ENCODE data around the gene STXBP3.

The STXBP3 gene

DNA sequence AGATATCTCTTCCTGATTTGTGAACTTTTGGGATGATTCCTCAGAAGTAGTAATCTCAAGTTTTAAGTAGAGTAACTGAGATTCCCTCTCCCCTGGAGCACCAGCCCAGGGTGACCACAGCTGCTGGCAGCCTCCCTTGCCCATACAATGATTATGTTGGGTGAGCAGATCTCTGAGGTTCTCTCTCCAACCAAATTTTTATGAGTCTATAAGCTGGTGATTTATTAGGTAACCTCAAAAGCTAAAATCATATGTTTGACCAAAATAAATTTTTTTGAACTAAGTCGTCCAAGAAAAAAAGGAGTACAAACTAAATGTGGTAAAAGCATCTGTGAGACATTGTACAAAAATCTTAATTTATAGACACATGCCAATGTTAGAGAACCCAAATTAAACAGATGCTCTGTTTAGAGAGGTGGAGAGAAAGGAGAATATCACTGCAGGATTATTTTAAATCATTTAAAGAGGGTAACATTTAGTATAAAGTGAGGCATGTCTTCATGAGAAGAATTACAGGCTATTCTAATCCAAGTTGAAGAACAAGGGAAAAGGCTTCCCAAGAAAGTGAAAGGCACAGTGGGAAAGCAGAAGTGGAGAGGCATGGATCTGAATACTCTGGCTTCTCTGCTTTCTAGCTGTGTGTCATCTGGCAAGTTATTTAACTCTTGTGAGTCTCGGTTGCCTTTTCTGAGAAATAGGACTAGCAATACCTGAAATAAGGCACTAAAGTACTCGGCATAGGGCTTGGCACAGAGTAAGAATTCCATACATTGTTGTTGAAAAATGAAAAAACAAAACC is 107.9 kb downstream of the STXBP3 start:
- DNase-seq (ENCODE audit: low read depth) = no peak
- H3K4me3 ChIP-seq (ENCODE audit: control insufficient read depth, low read depth, low read length) = no peak overlapping the region
- TF ChIP-seq, protein P1, sequence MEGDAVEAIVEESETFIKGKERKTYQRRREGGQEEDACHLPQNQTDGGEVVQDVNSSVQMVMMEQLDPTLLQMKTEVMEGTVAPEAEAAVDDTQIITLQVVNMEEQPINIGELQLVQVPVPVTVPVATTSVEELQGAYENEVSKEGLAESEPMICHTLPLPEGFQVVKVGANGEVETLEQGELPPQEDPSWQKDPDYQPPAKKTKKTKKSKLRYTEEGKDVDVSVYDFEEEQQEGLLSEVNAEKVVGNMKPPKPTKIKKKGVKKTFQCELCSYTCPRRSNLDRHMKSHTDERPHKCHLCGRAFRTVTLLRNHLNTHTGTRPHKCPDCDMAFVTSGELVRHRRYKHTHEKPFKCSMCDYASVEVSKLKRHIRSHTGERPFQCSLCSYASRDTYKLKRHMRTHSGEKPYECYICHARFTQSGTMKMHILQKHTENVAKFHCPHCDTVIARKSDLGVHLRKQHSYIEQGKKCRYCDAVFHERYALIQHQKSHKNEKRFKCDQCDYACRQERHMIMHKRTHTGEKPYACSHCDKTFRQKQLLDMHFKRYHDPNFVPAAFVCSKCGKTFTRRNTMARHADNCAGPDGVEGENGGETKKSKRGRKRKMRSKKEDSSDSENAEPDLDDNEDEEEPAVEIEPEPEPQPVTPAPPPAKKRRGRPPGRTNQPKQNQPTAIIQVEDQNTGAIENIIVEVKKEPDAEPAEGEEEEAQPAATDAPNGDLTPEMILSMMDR (IDR thresholded peaks at IDR 0.05; ENCODE audit: control insufficient read depth, insufficient read depth, low read depth, low read length, missing control alignments) = no peak

DNA sequence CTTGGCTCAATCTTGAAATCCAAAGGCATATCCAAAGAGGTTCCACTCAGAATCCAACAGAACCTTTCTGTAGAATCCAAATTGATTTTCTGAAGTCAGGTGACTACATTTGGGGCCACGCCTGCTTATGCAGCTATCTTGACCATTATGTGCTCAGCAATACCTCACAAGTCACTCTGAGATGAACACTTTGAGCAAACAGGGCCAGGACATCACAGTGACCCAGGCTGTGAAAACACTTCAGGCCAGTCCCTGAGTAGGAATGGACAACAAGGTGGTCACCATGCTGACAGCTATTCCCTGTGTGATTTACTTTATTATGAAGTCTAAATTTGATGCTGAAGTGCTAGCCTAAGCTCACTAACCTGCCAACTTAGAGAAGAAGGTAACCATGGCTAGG is 110.5 kb downstream of the STXBP3 start, which contains the start of gene AKNAD1:
AKNAD1 (minus strand) TSS at position 101 of the 400 bp plus-strand sequence. CDS start 4,430 bp downstream, outside the sequence.
- DNase-seq (ENCODE audit: low read depth) = no peak
- TF ChIP-seq, protein P1 (IDR thresholded peaks at IDR 0.05; ENCODE audit: control insufficient read depth, insufficient read depth, low read depth, low read length, missing control alignments) = no peak

DNA sequence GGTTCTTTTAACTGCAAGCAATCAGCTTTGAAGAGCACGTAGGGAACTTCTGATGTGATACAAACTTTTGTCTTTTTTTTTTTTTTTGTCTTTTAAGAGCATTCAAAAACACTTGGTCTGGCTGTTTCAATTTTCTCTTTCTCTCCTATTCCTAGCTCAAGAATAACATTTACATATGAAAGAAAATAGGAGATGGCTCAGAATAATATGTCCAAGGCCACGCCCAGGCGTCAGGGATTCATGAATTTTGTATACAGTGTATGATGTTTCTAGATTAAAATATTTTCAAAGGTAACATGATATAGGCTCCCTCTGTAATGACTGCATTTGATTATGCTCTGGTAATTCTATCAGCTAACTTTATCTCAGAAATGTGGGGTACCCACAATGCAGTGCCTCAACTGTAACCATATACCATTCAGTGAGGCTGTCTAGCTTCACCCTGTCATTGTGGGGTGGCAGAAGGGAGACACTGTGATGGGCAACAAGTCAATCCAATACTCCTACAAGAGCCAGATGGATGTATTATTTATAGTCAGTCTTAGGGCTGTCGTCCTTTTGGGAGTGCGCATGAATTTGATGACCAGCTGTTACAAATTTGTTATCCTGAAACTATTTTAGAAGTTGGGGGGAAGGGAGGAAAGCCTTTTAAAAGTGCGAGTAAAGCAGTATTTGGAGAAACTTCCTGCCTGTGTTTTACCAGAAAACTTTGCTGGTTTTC is 111.9 kb downstream of the STXBP3 start:
- TF ChIP-seq, protein P1 (IDR thresholded peaks at IDR 0.05; ENCODE audit: control insufficient read depth, insufficient read depth, low read depth, low read length, missing control alignments) = no peak
- no peak for DNase-seq (ENCODE audit: low read depth)
- H3K4me3 ChIP-seq (ENCODE audit: control insufficient read depth, low read depth, low read length) = no peak overlapping the region

More for the DNA sequence above, 110.5 kb downstream of the STXBP3 start, which contains the start of gene AKNAD1:
- no peak within 1 kb of the TSS for H3K4me3 ChIP-seq (ENCODE audit: control insufficient read depth, low read depth, low read length)
